ENCODE measurements around the gene CNN1.
"Not testable (repeated sequence)": the region's sequence is repeated elsewhere in the genome, so short reads cannot be mapped to it uniquely, and the experiment has no call there.

CNN1 gene

GRCh38 chr19:11598103-11598483, 59.4 kb downstream of the CNN1 start:
- FAIRE-seq (no peak), DNase-seq (ENCODE audit: insufficient read length, low spot score) (no peak)

GRCh38 chr19:11598746-11599145, 60.1 kb downstream of the CNN1 start:
- no peak for FAIRE-seq
- no peak for DNase-seq (ENCODE audit: insufficient read length, low spot score)

- not testable (repeated sequence) for DNase-seq (ENCODE audit: insufficient read length, low spot score); FAIRE-seq
Measured at GRCh38 chr19:11599704-11600103, 61.1 kb downstream of the CNN1 start.
